H1 (cell line): ENCODE measurements around the gene DDHD1. TPM values are rescaled to one million over a fixed set of nuclear protein-coding genes. Genes with fewer than 3 reads are reported as not detected.

Experiments
- CTCF ChIA-PET: fragments of 300-600 bp; sonication (Branson Sonifier 250); formaldehyde crosslinking; loops from one replicate; lab custom pipeline; 2021; ENCODE audit not compliant: partially characterized antibody; lab: Charles Lee
- POLR2A ChIA-PET: fragments of 300-600 bp; sonication (Branson Sonifier 250); formaldehyde crosslinking; loops from one replicate; lab custom pipeline; 2021; ENCODE audit warnings: inconsistent platforms; ENCODE audit not compliant: partially characterized antibody; lab: Charles Lee
- DNase-seq, 2 experiments: peaks; one replicate each; pipeline versions ENCODE4 v3.0.0 to v3.0.0-alpha.2; 2010 to 2022; ENCODE audit warnings: low spot score in 2 of 2, low read depth in 1 of 2, mixed read lengths in 1 of 2
- FAIRE-seq: peaks from 2 replicates; lab custom pipeline; 2011; peaks lifted over from hg19 to GRCh38; lab: Jason Lieb, UNC
- H2AFZ ChIP-seq: 2 replicates; pipeline ENCODE4 v1.8.1; 2012; ENCODE audit warnings: low read length, inconsistent platforms
- H2AK5ac ChIP-seq: 2 replicates; pipeline ENCODE4 v1.6.1; 2013; ENCODE audit warnings: low read depth, low read length
- H2BK120ac ChIP-seq: replicated peaks from 2 replicates; pipeline ENCODE3; 2013; ENCODE audit warnings: low read depth, low read length, inconsistent platforms
- H2BK12ac ChIP-seq: 2 replicates; pipeline ENCODE4 v1.6.1; 2013; ENCODE audit warnings: low read depth, low read length
- H2BK15ac ChIP-seq: 2 replicates; pipeline ENCODE4 v1.6.1; 2013; ENCODE audit warnings: low read length
- H2BK20ac ChIP-seq: 2 replicates; pipeline ENCODE4 v1.6.1; 2013; ENCODE audit warnings: low read length
- H2BK5ac ChIP-seq: 2 replicates; pipeline ENCODE4 v1.6.1; 2013; ENCODE audit warnings: low read depth, low read length
- H3K14ac ChIP-seq: 2 replicates; pipeline ENCODE4 v1.6.1; 2013; ENCODE audit warnings: inconsistent platforms; ENCODE audit not compliant: insufficient read length
- H3K18ac ChIP-seq: 2 replicates; pipeline ENCODE4 v1.6.1; 2013; ENCODE audit warnings: low read length; ENCODE audit errors: extremely low read depth
- H3K23ac ChIP-seq: 2 replicates; pipeline ENCODE4 v1.6.1; 2013; ENCODE audit warnings: inconsistent platforms; ENCODE audit not compliant: insufficient read length
- H3K23me2 ChIP-seq: 2 replicates; pipeline ENCODE4 v1.6.1; 2013; ENCODE audit warnings: low read depth, low read length
- H3K27ac ChIP-seq: 2 replicates; pipeline ENCODE4 v1.6.1; 2011; ENCODE audit warnings: low read depth, low read length, inconsistent platforms
- H3K27me3 ChIP-seq, 4 experiments: replicated peaks in 1 of 4; 1 replicate in 1 of 4; 2 replicates in 3 of 4; pipeline versions ENCODE4 v1.6.1 to v1.8.1; 2011 to 2013; ENCODE audit warnings: low read length in 3 of 4, mild to moderate bottlenecking in 3 of 4, inconsistent platforms in 2 of 4, mixed read lengths in 2 of 4, moderate library complexity in 1 of 4; ENCODE audit not compliant: control insufficient read depth in 3 of 4, insufficient read depth in 3 of 4; ENCODE audit errors: extremely low read depth in 1 of 4
- H3K36me3 ChIP-seq, 4 experiments: 2 replicates each; pipeline versions ENCODE4 v1.6.1 to v1.8.1; 2011 to 2013; ENCODE audit warnings: mild to moderate bottlenecking in 4 of 4, low read length in 3 of 4, moderate library complexity in 2 of 4, control low read depth in 1 of 4, inconsistent platforms in 1 of 4; ENCODE audit not compliant: insufficient read depth in 4 of 4, control insufficient read depth in 2 of 4
- H3K4ac ChIP-seq: replicated peaks from 2 replicates; pipeline ENCODE3; 2013; ENCODE audit warnings: low read length, low read depth, mixed read lengths, inconsistent platforms; ENCODE audit not compliant: insufficient read length
- H3K4me1 ChIP-seq, 4 experiments: replicated peaks in 1 of 4; 1 replicate in 1 of 4; 2 replicates in 3 of 4; pipeline versions ENCODE4 v1.6.1 to v1.8.1; 2011 to 2013; ENCODE audit warnings: low read length in 3 of 4, inconsistent platforms in 2 of 4, mixed read lengths in 1 of 4; ENCODE audit not compliant: insufficient read depth in 4 of 4, control insufficient read depth in 3 of 4
- H3K4me2 ChIP-seq, 2 experiments: 2 replicates each; pipeline versions ENCODE4 v1.6.1 to v1.8.1; 2011 to 2013; ENCODE audit warnings: low read depth in 2 of 2, low read length in 2 of 2, control low read depth in 1 of 2, inconsistent platforms in 1 of 2, mild to moderate bottlenecking in 1 of 2; ENCODE audit not compliant: insufficient read depth in 1 of 2
- H3K4me3 ChIP-seq, 4 experiments: fragments of 200-600, 300-600 bp in 1 of 4; sonication (generic), shearing (Covaris generic), sonication (Bioruptor Twin) in 1 of 4; 2 replicates each; pipeline versions ENCODE4 v1.5.1 to v1.8.1; 2011 to 2016; ENCODE audit warnings: low read length in 4 of 4, low read depth in 3 of 4, control low read depth in 2 of 4, inconsistent platforms in 2 of 4, mild to moderate bottlenecking in 2 of 4, mixed read lengths in 1 of 4, moderate library complexity in 1 of 4; ENCODE audit not compliant: insufficient read depth in 2 of 4; ENCODE audit errors: extremely low read depth in 1 of 4
- H3K56ac ChIP-seq: replicated peaks from 2 replicates; pipeline ENCODE3; 2013; ENCODE audit warnings: low read depth, mild to moderate bottlenecking, mixed read lengths, low read length, inconsistent platforms; ENCODE audit not compliant: insufficient read length
- H3K79me1 ChIP-seq: 2 replicates; pipeline ENCODE4 v1.6.1; 2013; ENCODE audit warnings: low read depth, low read length, control low read depth
- H3K79me2 ChIP-seq, 2 experiments: 2 replicates each; pipeline versions ENCODE4 v1.6.1 to v1.8.1; 2012 to 2013; ENCODE audit warnings: low read length in 2 of 2, mild to moderate bottlenecking in 2 of 2, inconsistent platforms in 1 of 2; ENCODE audit not compliant: insufficient read depth in 2 of 2, control insufficient read depth in 1 of 2
- H3K9ac ChIP-seq, 4 experiments: replicated peaks in 1 of 4; 1 replicate in 1 of 4; 2 replicates in 3 of 4; pipeline versions ENCODE4 v1.6.1 to v1.8.1; 2011 to 2013; ENCODE audit warnings: low read depth in 3 of 4, low read length in 3 of 4, control low read depth in 2 of 4, mild to moderate bottlenecking in 2 of 4, moderate library complexity in 2 of 4, inconsistent platforms in 1 of 4; ENCODE audit errors: extremely low read depth in 1 of 4
- H3K9me3 ChIP-seq, 2 experiments: 2 replicates each; pipeline versions ENCODE4 v1.6.1 to v1.8.1; 2012 to 2013; ENCODE audit warnings: mild to moderate bottlenecking in 2 of 2, moderate library complexity in 2 of 2, control low read depth in 1 of 2, inconsistent platforms in 1 of 2, low read depth in 1 of 2, low read length in 1 of 2, mixed read lengths in 1 of 2; ENCODE audit not compliant: insufficient read depth in 2 of 2
- H4K20me1 ChIP-seq, 2 experiments: replicated peaks in 1 of 2; 2 replicates each; pipeline versions ENCODE3 to v1.8.1; 2011 to 2013; ENCODE audit warnings: inconsistent platforms in 2 of 2, low read length in 2 of 2, mild to moderate bottlenecking in 1 of 2; ENCODE audit not compliant: insufficient read depth in 2 of 2, control insufficient read depth in 1 of 2
- H4K5ac ChIP-seq: 2 replicates; pipeline ENCODE4 v1.6.1; 2013; ENCODE audit warnings: low read length, low read depth, mixed read lengths, inconsistent platforms; ENCODE audit not compliant: insufficient read length
- H4K8ac ChIP-seq: 2 replicates; pipeline ENCODE4 v1.8.0; 2013; ENCODE audit warnings: mild to moderate bottlenecking, moderate library complexity, low read length, inconsistent platforms; ENCODE audit not compliant: insufficient read depth; ENCODE audit errors: extremely low read depth
- H4K91ac ChIP-seq: replicated peaks from 2 replicates; pipeline ENCODE3; 2013; ENCODE audit warnings: low read length, mixed read lengths, inconsistent platforms; ENCODE audit not compliant: insufficient read length
- CEBPB ChIP-seq: IDR thresholded peaks from 2 replicates; pipeline ENCODE4 v1.6.1; 2012; ENCODE audit warnings: low read depth, low read length
- EP300 ChIP-seq, 2 experiments: IDR thresholded peaks; 1 replicate in 1 of 2; 2 replicates in 1 of 2; pipeline ENCODE4 v1.6.1; 2011 to 2012; ENCODE audit warnings: low read depth in 2 of 2, low read length in 2 of 2, mild to moderate bottlenecking in 2 of 2, borderline replicate concordance in 1 of 2, inconsistent platforms in 1 of 2, moderate library complexity in 1 of 2
- HDAC6 ChIP-seq: IDR thresholded peaks from one replicate; pipeline ENCODE4 v1.7.1; 2012; ENCODE audit warnings: low read depth, mild to moderate bottlenecking, inconsistent platforms, low read length, moderate library complexity
- KDM4A ChIP-seq: IDR thresholded peaks from one replicate; pipeline ENCODE4 v1.7.1; 2012; ENCODE audit warnings: low read depth, mild to moderate bottlenecking, moderate library complexity, low read length, inconsistent platforms; ENCODE audit not compliant: severe bottlenecking
- KDM5A ChIP-seq: fragments of 200-600 bp; IDR thresholded peaks from 2 replicates; pipeline ENCODE4 v1.7.1; 2012; ENCODE audit warnings: mild to moderate bottlenecking, low read length, inconsistent platforms, mixed read lengths
- RBBP5 ChIP-seq: IDR thresholded peaks from 2 replicates; pipeline ENCODE4 v1.7.1; 2012; ENCODE audit warnings: low read depth, mild to moderate bottlenecking, inconsistent platforms, low read length, moderate library complexity, borderline replicate concordance
- TBP ChIP-seq: IDR thresholded peaks from 2 replicates; pipeline ENCODE4 v1.6.1; 2011; ENCODE audit warnings: low read depth, low read length, improper control_type of control experiment
- ZNF274 ChIP-seq: IDR thresholded peaks from 2 replicates; pipeline ENCODE4 v1.7.0; 2012; ENCODE audit warnings: low read length, borderline replicate concordance; ENCODE audit errors: extremely low read depth
- WGBS, 2 experiments: shearing (Covaris generic) in 1 of 2; methylation state at CpG; one replicate each; pipeline versions ENCODE4 v1.1.6 to v1.1.7; 2013 to 2015; ENCODE audit warnings: low lambda C conversion rate in 2 of 2, mixed read lengths in 2 of 2, inconsistent platforms in 1 of 2, low coverage in 1 of 2, missing lambda C conversion rate in 1 of 2; ENCODE audit not compliant: insufficient replicate concordance in 2 of 2, insufficient coverage in 1 of 2, insufficient read length in 1 of 2; ENCODE audit errors: extremely low coverage in 1 of 2, missing lambda C conversion rate in 1 of 2; 5-methylcytosine and 5-hydroxymethylcytosine counted together
- polyA plus RNA-seq, 7 experiments: library from polyadenylated mRNA; depleted of rRNA in 3 of 7; stranded (reverse) in 5 of 7; unstranded in 2 of 7; fragments of >200 nt in 5 of 7; fragments of 200-250 nt in 2 of 7; gene quantifications; 1 replicate in 5 of 7; 2 replicates in 1 of 7; 4 replicates in 1 of 7; pipeline versions ENCODE4 v1.2.1 to v1.2.3, GENCODE V29; 2011 to 2013; ENCODE audit warnings: missing spikeins in 2 of 7, mixed read lengths in 2 of 7
- total RNA-seq: library from RNA; stranded (reverse); fragmentation: NEBNext Ultra II Directional; extraction: Animal tissue kit (Norgen Biotek cat#: 25700); gene quantifications from 2 replicates; pipeline ENCODE4 v1.2.1, GENCODE V29; 2021
- TF ChIP-seq, protein P1 (sequence below), 3 experiments: IDR thresholded peaks; 1 replicate in 2 of 3; 2 replicates in 1 of 3; pipeline versions ENCODE4 v1.5.1 to v1.6.1; 2011; ENCODE audit warnings: low read length in 3 of 3, mild to moderate bottlenecking in 3 of 3, inconsistent platforms in 2 of 3, low read depth in 1 of 3, moderate library complexity in 1 of 3; ENCODE audit not compliant: insufficient read depth in 1 of 3; ENCODE audit errors: control extremely low read depth in 1 of 3
- TF ChIP-seq, protein P2 (sequence below): IDR thresholded peaks from 2 replicates; pipeline ENCODE4 v1.6.1; 2012; ENCODE audit warnings: inconsistent platforms

Gene DDHD1
- total and polyA plus RNA-seq, 2 of the 8 experiments (the other 6 are each of a cell fraction or from before 2014, with no cell fraction given), result 3.6 to 16.0 TPM

DNA sequence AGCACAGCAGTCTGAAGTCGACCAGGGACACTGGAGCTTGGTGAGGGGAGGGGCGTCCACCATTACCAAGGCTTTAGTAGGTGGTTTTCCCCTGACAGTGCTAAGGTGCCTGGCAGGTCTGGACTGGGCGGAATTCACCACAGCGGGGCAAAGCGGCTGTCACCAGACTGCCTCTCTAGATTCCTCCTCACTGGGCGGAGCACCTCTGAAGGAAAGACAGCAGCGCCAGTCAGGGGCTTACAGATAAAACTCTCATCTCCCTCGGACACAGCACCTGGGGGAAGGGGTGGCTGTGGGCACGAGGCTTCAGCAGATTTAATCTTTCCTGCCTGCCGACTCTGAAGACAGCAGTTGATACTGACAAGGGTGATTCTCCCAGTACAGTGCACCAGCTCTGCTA is 39.1 kb downstream of the DDHD1 start:
- Histone ChIP-seq H3K9ac (no peak overlapping the region), H4K8ac (no peak overlapping the region; the same call in 1 of the 2 replicates), H3K23ac (no peak overlapping the region), H2BK20ac (no peak overlapping the region), H4K91ac (no peak overlapping the region), H3K79me1 (no peaks in the 10 kb centered on the region; the same call in 1 of the 2 replicates), H3K4me2 (no peak overlapping the region), H3K56ac (no peak overlapping the region), H3K4me3 (no peak overlapping the region), H3K18ac (no peak overlapping the region), H3K23me2 (no peaks in the 10 kb centered on the region), H2AFZ (no peak overlapping the region), H3K4me1 (peaks cover 0 to 6% (median 4%) of the 10 kb centered on the region in 4 experiments; a peak in 5 of 7 replicates), H4K20me1 (no peaks in the 10 kb centered on the region), H2BK120ac (no peak overlapping the region), H3K14ac (no peak overlapping the region), H2BK5ac (no peak overlapping the region), H3K36me3 (no peaks in the 10 kb centered on the region), H3K4ac (no peak overlapping the region), H4K5ac (no peak overlapping the region), H3K79me2 (peaks cover 0 to 18% of the 10 kb centered on the region in 2 experiments; a peak in 1 of 4 replicates), H2AK5ac (no peak overlapping the region), H2BK15ac (no peak overlapping the region), H3K27ac (no peak overlapping the region), H3K9me3 (no peaks in the 10 kb centered on the region), H3K27me3 (no peaks in the 10 kb centered on the region), H2BK12ac (no peak overlapping the region)
- 87% methylated on average over 10 of the region's 10 CpGs; no CpG with 5 or more reads in 1 of the 2 experiments for WGBS, 2 experiments
- DNase-seq, result no peak
- no peak for FAIRE-seq
- ChIA-PET CTCF (interaction anchor here (0.8 kb wide), 1 partner anchor 161 kb away, joined by 3 read pairs; no protein-coding TSS in a partner anchor), POLR2A (no interaction called here)
- TF ChIP-seq KDM4A (no peak), RBBP5 (no peak), KDM5A (no peak), TBP (no peak), ZNF274 (no peak), EP300 (IDR thresholded peaks at IDR 0.05; ENCODE audit: borderline replicate concordance in 1 of 2, low read depth in 2 of 2, low read length in 2 of 2) (no peak), CEBPB (no peak), HDAC6 (no peak)
- TF ChIP-seq, protein P1, sequence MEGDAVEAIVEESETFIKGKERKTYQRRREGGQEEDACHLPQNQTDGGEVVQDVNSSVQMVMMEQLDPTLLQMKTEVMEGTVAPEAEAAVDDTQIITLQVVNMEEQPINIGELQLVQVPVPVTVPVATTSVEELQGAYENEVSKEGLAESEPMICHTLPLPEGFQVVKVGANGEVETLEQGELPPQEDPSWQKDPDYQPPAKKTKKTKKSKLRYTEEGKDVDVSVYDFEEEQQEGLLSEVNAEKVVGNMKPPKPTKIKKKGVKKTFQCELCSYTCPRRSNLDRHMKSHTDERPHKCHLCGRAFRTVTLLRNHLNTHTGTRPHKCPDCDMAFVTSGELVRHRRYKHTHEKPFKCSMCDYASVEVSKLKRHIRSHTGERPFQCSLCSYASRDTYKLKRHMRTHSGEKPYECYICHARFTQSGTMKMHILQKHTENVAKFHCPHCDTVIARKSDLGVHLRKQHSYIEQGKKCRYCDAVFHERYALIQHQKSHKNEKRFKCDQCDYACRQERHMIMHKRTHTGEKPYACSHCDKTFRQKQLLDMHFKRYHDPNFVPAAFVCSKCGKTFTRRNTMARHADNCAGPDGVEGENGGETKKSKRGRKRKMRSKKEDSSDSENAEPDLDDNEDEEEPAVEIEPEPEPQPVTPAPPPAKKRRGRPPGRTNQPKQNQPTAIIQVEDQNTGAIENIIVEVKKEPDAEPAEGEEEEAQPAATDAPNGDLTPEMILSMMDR (IDR thresholded peaks at IDR 0.05; ENCODE audit: control extremely low read depth in 1 of 3, insufficient read depth in 1 of 3, low read depth in 1 of 3, low read length in 3 of 3), result no peak
- TF ChIP-seq, protein P2, sequence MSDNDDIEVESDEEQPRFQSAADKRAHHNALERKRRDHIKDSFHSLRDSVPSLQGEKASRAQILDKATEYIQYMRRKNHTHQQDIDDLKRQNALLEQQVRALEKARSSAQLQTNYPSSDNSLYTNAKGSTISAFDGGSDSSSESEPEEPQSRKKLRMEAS, result no peak
